ENCODE data around the gene CYGB. TPM values are rescaled to one million over a fixed set of nuclear protein-coding genes. Genes with fewer than 3 reads are reported as not detected.

Gene CYGB
- total and polyA plus RNA-seq, 4 donors: 0.83 to 7.8 (median 1.4) TPM

GRCh38 chr17:76492989-76493501 is 44.5 kb downstream of the CYGB start:
- no peak for DNase-seq (ENCODE audit: low spot score)
- TF ChIP-seq NR2F2 (IDR thresholded peaks at IDR 0.05) (no peak), HNF4G (IDR thresholded peaks at IDR 0.05) (no peak), ZBTB33 (IDR thresholded peaks at IDR 0.05) (no peak), RXRA (IDR thresholded peaks at IDR 0.05) (peak in 1 of 2 donors; percentile 9), MAX (IDR thresholded peaks at IDR 0.05) (no peak), YY1 (IDR thresholded peaks at IDR 0.05) (no peak), HNF4A (conservative IDR thresholded peaks at IDR 0.05) (no peak), EGR1 (IDR thresholded peaks at IDR 0.05; ENCODE audit: low read depth in 2 of 2) (no peak), JUND (IDR thresholded peaks at IDR 0.05) (no peak)
- Histone ChIP-seq H3K4me1 (ENCODE audit: control insufficient read depth in 4 of 4, insufficient read depth in 4 of 4, low read length in 3 of 4) (peaks cover 1 to 18% (median 8%) of the 10 kb centered on the region in 4 donors), H3K36me3 (ENCODE audit: control insufficient read depth in 4 of 4, insufficient read depth in 3 of 4, low read depth in 1 of 4, low read length in 3 of 4) (no peaks in the 10 kb centered on the region), H3K4me3 (ENCODE audit: low read depth in 1 of 3, low read length in 3 of 3) (no peak overlapping the region), H3K27me3 (ENCODE audit: control insufficient read depth in 4 of 4, insufficient read depth in 4 of 4, low read length in 3 of 4) (no peaks in the 10 kb centered on the region), H3K27ac (ENCODE audit: low read depth in 1 of 2, low read length in 2 of 2) (peak overlapping the region; percentile 65 to 84), H3K9me3 (ENCODE audit: control insufficient read depth in 4 of 4, low read length in 3 of 4) (no peaks in the 10 kb centered on the region), H3K9ac (ENCODE audit: low read depth in 1 of 2, low read length in 2 of 2) (peak overlapping the region in 1 of 2 donors; percentile 72)
- 36% methylated on average over 15 of the region's 15 CpGs for WGBS

GRCh38 chr17:76492123-76492988 is 45.2 kb downstream of the CYGB start:
- Histone ChIP-seq H3K27me3 (ENCODE audit: control insufficient read depth in 4 of 4, insufficient read depth in 4 of 4, low read length in 3 of 4) (no peaks in the 10 kb centered on the region), H3K36me3 (ENCODE audit: control insufficient read depth in 4 of 4, insufficient read depth in 3 of 4, low read depth in 1 of 4, low read length in 3 of 4) (no peaks in the 10 kb centered on the region), H3K9me3 (ENCODE audit: control insufficient read depth in 4 of 4, low read length in 3 of 4) (no peaks in the 10 kb centered on the region), H3K9ac (ENCODE audit: low read depth in 1 of 2, low read length in 2 of 2) (no peak overlapping the region), H3K4me1 (ENCODE audit: control insufficient read depth in 4 of 4, insufficient read depth in 4 of 4, low read length in 3 of 4) (peaks cover under 1 to 13% (median 2%) of the 10 kb centered on the region in 4 donors), H3K4me3 (ENCODE audit: low read depth in 1 of 3, low read length in 3 of 3) (no peak overlapping the region), H3K27ac (ENCODE audit: low read depth in 1 of 2, low read length in 2 of 2) (peak overlapping the region; percentile 65 to 78)
- TF ChIP-seq RXRA (IDR thresholded peaks at IDR 0.05): no peak
- TF ChIP-seq FOXA1 (IDR thresholded peaks at IDR 0.05): no peak
- no peak for TF ChIP-seq TAF1 (conservative IDR thresholded peaks at IDR 0.05)
- no peak for TF ChIP-seq HNF4A (conservative IDR thresholded peaks at IDR 0.05)
- no peak for TF ChIP-seq GABPA (IDR thresholded peaks at IDR 0.05 in 1 of 2, conservative IDR thresholded peaks at IDR 0.05 in 1 of 2)
- no peak for TF ChIP-seq REST (IDR thresholded peaks at IDR 0.05)
- TF ChIP-seq EGR1 (IDR thresholded peaks at IDR 0.05; ENCODE audit: low read depth in 2 of 2): no peak
- no peak for TF ChIP-seq NR2F2 (IDR thresholded peaks at IDR 0.05)
- TF ChIP-seq ZBTB33 (IDR thresholded peaks at IDR 0.05): no peak
- TF ChIP-seq MAX (IDR thresholded peaks at IDR 0.05): no peak
- no peak for TF ChIP-seq SP1 (IDR thresholded peaks at IDR 0.05)
- no peak for TF ChIP-seq ATF3 (IDR thresholded peaks at IDR 0.05)
- TF ChIP-seq HNF4G (IDR thresholded peaks at IDR 0.05): no peak
- TF ChIP-seq CTCF (IDR thresholded peaks at IDR 0.05; ENCODE audit: low read depth, low read length, missing input control): no peak
- TF ChIP-seq JUND (IDR thresholded peaks at IDR 0.05): no peak
- no peak for TF ChIP-seq YY1 (IDR thresholded peaks at IDR 0.05)
- no peak for TF ChIP-seq FOXA2 (IDR thresholded peaks at IDR 0.05)
- TF ChIP-seq RAD21 (IDR thresholded peaks at IDR 0.05): no peak
- no peak for DNase-seq (ENCODE audit: low spot score)
- 65% methylated on average over 11 of the region's 11 CpGs for WGBS
